K562 (cell line): ENCODE data around the gene PAFAH1B2. TPM values are rescaled to one million over a fixed set of nuclear protein-coding genes. Genes with fewer than 3 reads are reported as not detected.

Experiments
- CCAR2 ChIP-seq: fragments of 200-400 bp; formaldehyde crosslinking; IDR thresholded peaks from 2 replicates; pipeline ENCODE4 v1.6.1; 2017; ENCODE audit warnings: mild to moderate bottlenecking, low read depth, low read length
- CREB1 ChIP-seq, 2 experiments: sonication (generic) in 1 of 2; formaldehyde crosslinking in 1 of 2; IDR thresholded peaks; 2 replicates each; pipeline versions ENCODE4 v1.6.1 to v1.8.0; 2012 to 2022; ENCODE audit warnings: inconsistent platforms in 1 of 2, mild to moderate bottlenecking in 1 of 2, missing genetic modification reagents in 1 of 2, moderate library complexity in 1 of 2
- CREM ChIP-seq: IDR thresholded peaks from 2 replicates; pipeline ENCODE4 v1.6.1; 2014; ENCODE audit warnings: antibody characterized with exemption, low read depth
- ELF4 ChIP-seq: fragments of 450-650 bp; formaldehyde crosslinking; IDR thresholded peaks from 2 replicates; pipeline ENCODE4 v1.4.0; 2022; ENCODE audit warnings: missing genetic modification characterization
- EWSR1 ChIP-seq: fragments of 450-650 bp; IDR thresholded peaks from 2 replicates; pipeline ENCODE4 v1.6.1; 2018; ENCODE audit warnings: borderline replicate concordance, mild to moderate bottlenecking, low read depth, moderate library complexity; ENCODE audit not compliant: partially characterized antibody
- MAFG ChIP-seq: fragments of 450-650 bp; conservative IDR thresholded peaks from 2 replicates; pipeline ENCODE4 v1.6.1; 2016; ENCODE audit warnings: missing genetic modification characterization, missing compliant biosample characterization
- POLR2H ChIP-seq: IDR thresholded peaks from 2 replicates; pipeline ENCODE4 v1.6.1; 2016; ENCODE audit warnings: missing genetic modification characterization, low read depth, mild to moderate bottlenecking, control low read depth, missing compliant biosample characterization, moderate library complexity
- SLC30A9 ChIP-seq: fragments of 250-450 bp; sonication (Bioruptor Pico); IDR thresholded peaks from 2 replicates; pipeline ENCODE4 v1.8.0; 2022; ENCODE audit warnings: mild to moderate bottlenecking, moderate library complexity
- SRSF7 ChIP-seq: fragments of 200-400 bp; formaldehyde crosslinking; optimal IDR thresholded peaks from 2 replicates; pipeline ENCODE3; 2017; ENCODE audit warnings: mild to moderate bottlenecking, low read depth, low read length
- TAF9B ChIP-seq: fragments of 450-650 bp; IDR thresholded peaks from 2 replicates; pipeline ENCODE4 v1.6.1; 2018; ENCODE audit warnings: mild to moderate bottlenecking; ENCODE audit not compliant: partially characterized antibody
- TRIM28 ChIP-seq: fragments of 450-650 bp; IDR thresholded peaks from 2 replicates; pipeline ENCODE4 v1.6.1; 2017
- USF1 ChIP-seq: sonication (generic); formaldehyde crosslinking; IDR thresholded peaks from 2 replicates; pipeline ENCODE4 v1.9.0; 2022; ENCODE audit warnings: mild to moderate bottlenecking, missing genetic modification reagents
- XRCC3 ChIP-seq: fragments of 450-650 bp; IDR thresholded peaks from 2 replicates; pipeline ENCODE4 v1.6.1; 2017; ENCODE audit warnings: mild to moderate bottlenecking, moderate library complexity
- YBX1 ChIP-seq: fragments of 450-650 bp; IDR thresholded peaks from 2 replicates; pipeline ENCODE4 v1.7.1; 2016; ENCODE audit warnings: mild to moderate bottlenecking
- ZBTB5 ChIP-seq: fragments of 450-650 bp; IDR thresholded peaks from 2 replicates; pipeline ENCODE4 v1.6.1; 2017; ENCODE audit warnings: antibody characterized with exemption
- ZBTB8A ChIP-seq: fragments of 450-650 bp; IDR thresholded peaks from 2 replicates; pipeline ENCODE4 v1.6.1; 2018; ENCODE audit warnings: mild to moderate bottlenecking, moderate library complexity; ENCODE audit not compliant: partially characterized antibody
- ZNF384 ChIP-seq: IDR thresholded peaks from 2 replicates; pipeline ENCODE4 v1.6.1; 2012; ENCODE audit warnings: low read depth, low read length, improper control_type of control experiment
- ZNF507 ChIP-seq: conservative IDR thresholded peaks from 2 replicates; pipeline ENCODE4 v1.6.1; 2017; ENCODE audit warnings: missing genetic modification characterization, missing compliant biosample characterization
- ZNF551 ChIP-seq: fragments of 250-450 bp; sonication (Bioruptor Pico); IDR thresholded peaks from 2 replicates; pipeline ENCODE4 v1.5.0; 2021; ENCODE audit warnings: mild to moderate bottlenecking, moderate library complexity
- ZNF764 ChIP-seq: fragments of 250-450 bp; sonication (Bioruptor Pico); IDR thresholded peaks from 2 replicates; pipeline ENCODE4 v1.4.0; 2020; ENCODE audit warnings: low read depth, mild to moderate bottlenecking, moderate library complexity
- polyA plus RNA-seq, 8 experiments: library from polyadenylated mRNA; depleted of rRNA in 4 of 8; stranded (reverse) in 5 of 8; unstranded in 3 of 8; fragments of >200 nt; fragmentation: Nextera tagmentation in 2 of 8; fragmentation: Illumina TruSeq in 1 of 8; extraction: Ambion mirVana in 2 of 8; extraction: Trizol in 1 of 8; gene quantifications; 2 replicates each; pipeline versions ENCODE4 v1.2.1 to v1.2.3, GENCODE V29; 2011 to 2014; ENCODE audit warnings: inconsistent platforms in 1 of 8, missing spikeins in 1 of 8
- total RNA-seq, 7 experiments: library from RNA; depleted of rRNA in 6 of 7; stranded (reverse); fragments of >200 nt in 6 of 7; fragmentation: Illumina TruSeq in 2 of 7; extraction: Trizol in 2 of 7; gene quantifications; 2 replicates each; pipeline versions ENCODE4 v1.2.1 to v1.2.3, GENCODE V29; 2011 to 2021; ENCODE audit warnings: low replicate concordance in 1 of 7
- TF ChIP-seq, protein P1 (sequence below): sonication (generic); formaldehyde crosslinking; IDR thresholded peaks from 2 replicates; pipeline ENCODE4 v1.8.0; 2022; ENCODE audit warnings: mild to moderate bottlenecking, missing genetic modification reagents
- TF ChIP-seq, protein P2 (sequence below): IDR thresholded peaks from 3 replicates; pipeline ENCODE4 v1.6.1; 2011; ENCODE audit warnings: borderline replicate concordance, mild to moderate bottlenecking; ENCODE audit not compliant: insufficient read length, insufficient read depth
- TF ChIP-seq, protein P3 (sequence below): fragments of 250-450 bp; sonication (Bioruptor Pico); IDR thresholded peaks from 2 replicates; pipeline ENCODE4 v1.8.0; 2021; ENCODE audit warnings: mild to moderate bottlenecking, moderate library complexity

The PAFAH1B2 gene
- total and polyA plus RNA-seq, 9 of the 15 experiments (the other 6 are each of a cell fraction or from before 2014, with no cell fraction given), result 27.8 to 94.7 (median 64.9) TPM

- TF ChIP-seq TAF9B (no peak), SLC30A9 (CRISPR knock-in tag) (no peak), POLR2H (tag) (no peak), EWSR1 (no peak), CREB1 (IDR thresholded peaks at IDR 0.05) (0 out of 2 replicates have a peak, but pooled peaks have one; percentile 17), CREB1 (CRISPR knock-in tag; IDR thresholded peaks at IDR 0.05) (no peak), USF1 (CRISPR knock-in tag) (no peak), ZNF764 (CRISPR knock-in tag) (no peak), CCAR2 (no peak), ZNF384 (no peak), TRIM28 (no peak), ZNF507 (tag) (no peak), CREM (peak; percentile 63), XRCC3 (no peak), SRSF7 (no peak), ELF4 (no peak), ZNF551 (CRISPR knock-in tag) (no peak), MAFG (tag) (no peak), YBX1 (no peak), ZBTB8A (no peak), ZBTB5 (no peak)
- TF ChIP-seq, protein P1, sequence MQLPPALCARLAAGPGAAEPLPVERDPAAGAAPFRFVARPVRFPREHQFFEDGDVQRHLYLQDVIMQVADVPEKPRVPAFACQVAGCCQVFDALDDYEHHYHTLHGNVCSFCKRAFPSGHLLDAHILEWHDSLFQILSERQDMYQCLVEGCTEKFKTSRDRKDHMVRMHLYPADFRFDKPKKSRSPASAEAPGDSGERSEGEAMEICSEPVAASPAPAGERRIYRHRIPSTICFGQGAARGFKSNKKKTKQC, result no peak
- TF ChIP-seq, protein P2, sequence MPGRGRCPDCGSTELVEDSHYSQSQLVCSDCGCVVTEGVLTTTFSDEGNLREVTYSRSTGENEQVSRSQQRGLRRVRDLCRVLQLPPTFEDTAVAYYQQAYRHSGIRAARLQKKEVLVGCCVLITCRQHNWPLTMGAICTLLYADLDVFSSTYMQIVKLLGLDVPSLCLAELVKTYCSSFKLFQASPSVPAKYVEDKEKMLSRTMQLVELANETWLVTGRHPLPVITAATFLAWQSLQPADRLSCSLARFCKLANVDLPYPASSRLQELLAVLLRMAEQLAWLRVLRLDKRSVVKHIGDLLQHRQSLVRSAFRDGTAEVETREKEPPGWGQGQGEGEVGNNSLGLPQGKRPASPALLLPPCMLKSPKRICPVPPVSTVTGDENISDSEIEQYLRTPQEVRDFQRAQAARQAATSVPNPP, result no peak
- TF ChIP-seq, protein P3, sequence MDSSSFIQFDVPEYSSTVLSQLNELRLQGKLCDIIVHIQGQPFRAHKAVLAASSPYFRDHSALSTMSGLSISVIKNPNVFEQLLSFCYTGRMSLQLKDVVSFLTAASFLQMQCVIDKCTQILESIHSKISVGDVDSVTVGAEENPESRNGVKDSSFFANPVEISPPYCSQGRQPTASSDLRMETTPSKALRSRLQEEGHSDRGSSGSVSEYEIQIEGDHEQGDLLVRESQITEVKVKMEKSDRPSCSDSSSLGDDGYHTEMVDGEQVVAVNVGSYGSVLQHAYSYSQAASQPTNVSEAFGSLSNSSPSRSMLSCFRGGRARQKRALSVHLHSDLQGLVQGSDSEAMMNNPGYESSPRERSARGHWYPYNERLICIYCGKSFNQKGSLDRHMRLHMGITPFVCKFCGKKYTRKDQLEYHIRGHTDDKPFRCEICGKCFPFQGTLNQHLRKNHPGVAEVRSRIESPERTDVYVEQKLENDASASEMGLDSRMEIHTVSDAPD (CRISPR knock-in tag), result no peak
Measured at GRCh38 chr11:117223741-117224689, 79.9 kb downstream of the PAFAH1B2 start (continued).
